Daoy (cell line): ENCODE results near the gene TNNT2. TPM values are rescaled to one million over a fixed set of nuclear protein-coding genes. Genes with fewer than 3 reads are reported as not detected.

ENCODE experiments used
- DNase-seq: peaks from one replicate; pipeline ENCODE4 v3.0.0-alpha.2; 2015; ENCODE audit warnings: low read depth
- total RNA-seq: library from RNA; depleted of rRNA; stranded (reverse); fragments of >200 nt; shearing (Covaris generic); gene quantifications from 2 replicates; pipeline ENCODE4 v1.2.3, GENCODE V29; 2014

Gene TNNT2
- total RNA-seq, 1 experiment from 2014 or later: not detected

GRCh38 chr1:201403359-201403758 is 25.9 kb upstream of the TNNT2 start:
- no peak for DNase-seq

- no peak for DNase-seq
Measured at GRCh38 chr1:201401700-201402099, 24.2 kb upstream of the TNNT2 start.

DNA sequence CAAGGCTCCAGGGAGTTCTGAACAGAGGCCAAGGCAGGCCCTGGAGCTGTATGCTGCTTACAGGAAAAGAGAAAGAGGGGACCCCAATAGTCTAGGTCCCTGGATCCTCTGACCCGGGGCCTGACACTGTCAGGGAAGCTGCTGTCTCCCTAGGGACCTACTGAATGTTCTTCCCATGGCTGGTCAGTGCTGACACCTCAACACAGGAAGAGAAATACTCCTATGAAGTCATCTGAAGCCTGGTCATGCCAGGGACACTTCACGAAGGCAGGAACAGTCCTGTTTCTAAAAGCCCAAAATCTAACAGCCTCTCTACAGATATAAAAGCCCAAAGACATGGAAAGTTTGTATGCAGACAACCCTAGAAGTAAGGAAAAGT is 23.4 kb upstream of the TNNT2 start:
- DNase-seq: no peak

- DNase-seq: no peak
Measured at GRCh38 chr1:201400212-201400851, 22.9 kb upstream of the TNNT2 start.

DNA sequence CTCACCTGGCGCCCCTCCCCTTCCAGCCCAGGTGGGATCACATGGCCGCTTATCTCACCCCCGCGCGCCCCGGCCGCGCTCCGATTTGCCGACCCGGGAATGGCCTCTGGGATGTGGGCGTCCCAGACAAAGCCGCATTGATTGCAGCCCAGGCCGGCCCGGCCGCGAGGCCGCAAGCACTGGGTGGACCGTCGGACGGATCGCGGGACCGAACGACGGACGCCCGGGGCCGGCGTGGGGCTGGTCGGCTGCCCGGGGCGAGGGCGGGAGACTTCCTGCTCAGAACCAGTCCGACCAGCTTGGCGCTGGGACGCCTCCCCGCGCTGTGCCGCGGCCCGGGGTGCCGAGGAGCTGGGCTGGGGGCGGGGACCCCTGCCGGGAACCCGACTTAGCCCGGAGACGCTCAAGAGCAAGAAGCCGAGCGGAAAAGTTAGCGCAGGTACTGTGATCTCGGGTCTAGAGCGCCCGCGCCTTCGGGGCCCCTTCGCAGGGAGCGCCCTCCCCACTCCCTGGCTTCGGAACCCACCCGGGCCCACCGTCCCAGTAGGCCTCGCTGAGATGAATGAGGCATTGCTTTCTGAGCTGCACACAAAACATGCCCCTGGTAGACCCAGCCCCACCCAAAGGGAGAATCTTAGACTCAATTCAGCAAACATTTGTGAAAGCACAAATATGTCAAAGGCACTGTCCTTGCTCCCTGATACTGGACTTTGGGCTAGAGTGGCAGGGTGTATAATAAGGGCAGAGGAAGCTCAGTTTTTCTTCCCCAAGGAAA is 22.1 kb upstream of the TNNT2 start:
- DNase-seq: no peak

DNA sequence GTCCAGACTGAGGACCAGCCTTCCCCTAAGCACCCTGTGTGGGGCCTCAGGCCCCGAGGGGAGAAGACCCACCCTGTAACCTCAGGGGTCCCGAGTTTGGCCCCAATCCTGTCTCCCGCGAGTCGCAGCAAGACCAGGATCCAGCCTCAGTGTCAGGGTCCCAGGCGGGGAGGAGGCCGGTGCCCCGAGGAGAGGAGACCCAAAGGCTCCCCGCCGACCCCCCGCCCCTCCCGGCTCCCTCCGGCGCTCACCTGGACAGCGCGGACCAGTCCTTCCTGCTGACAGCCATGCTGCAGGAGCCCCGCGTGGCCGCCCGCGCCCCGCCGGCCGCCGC is 21.5 kb upstream of the TNNT2 start, which contains the start of gene LAD1:
Gene LAD1, minus strand, starts transcription at position 307 of the 334 bp plus-strand sequence. Its CDS starts 18 bp downstream, at position 289.
- DNase-seq: no peak

DNA sequence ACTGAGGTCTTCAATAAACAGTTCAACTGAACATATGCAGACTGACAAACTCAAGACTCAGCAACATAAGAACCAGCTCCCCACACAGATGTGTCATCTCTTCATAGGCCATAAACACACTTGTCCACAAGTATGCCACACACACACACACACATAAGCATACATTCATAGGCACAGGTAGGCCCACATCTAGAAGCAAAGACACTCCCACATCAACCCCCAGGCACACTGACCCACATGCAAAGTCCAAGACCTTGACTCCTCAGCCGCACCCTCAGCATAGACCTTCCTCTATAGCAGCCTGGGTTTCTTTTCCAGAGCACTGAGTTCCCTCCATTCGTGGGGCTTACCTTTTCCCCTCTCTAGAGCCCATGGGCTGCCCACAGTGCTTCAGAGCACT is 20.2 kb upstream of the TNNT2 start:
- DNase-seq: no peak

- peak; percentile 67 for DNase-seq
Measured at GRCh38 chr1:201396861-201397464, 19.5 kb upstream of the TNNT2 start.

DNA sequence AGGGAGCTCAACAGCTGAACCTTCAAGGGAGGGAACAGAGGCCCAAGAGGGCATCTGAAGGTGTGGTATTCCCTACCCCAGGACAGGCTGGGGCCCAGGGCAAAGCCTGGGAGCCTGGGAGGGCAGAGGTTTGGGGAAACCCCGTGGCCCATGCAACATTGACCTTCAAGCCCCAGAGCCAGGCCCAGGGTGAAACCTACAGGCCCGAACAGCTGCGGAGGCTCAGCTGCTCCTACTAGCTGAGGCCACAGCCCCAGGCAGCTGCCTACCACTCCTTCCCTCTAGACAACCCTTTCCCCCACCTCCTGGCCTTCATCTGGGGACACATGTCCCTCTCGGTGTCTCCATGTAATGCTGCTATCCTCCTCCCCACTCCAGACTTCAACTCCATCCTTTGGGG is 18.5 kb upstream of the TNNT2 start:
- no peak for DNase-seq

GRCh38 chr1:201394591-201394990 is 17.1 kb upstream of the TNNT2 start:
- DNase-seq: no peak

- no peak for DNase-seq
Measured at GRCh38 chr1:201393076-201393475, 15.6 kb upstream of the TNNT2 start.

GRCh38 chr1:201391651-201392511 is 14.4 kb upstream of the TNNT2 start:
- no peak for DNase-seq

GRCh38 chr1:201391225-201391624 is 13.7 kb upstream of the TNNT2 start:
- DNase-seq: no peak

DNA sequence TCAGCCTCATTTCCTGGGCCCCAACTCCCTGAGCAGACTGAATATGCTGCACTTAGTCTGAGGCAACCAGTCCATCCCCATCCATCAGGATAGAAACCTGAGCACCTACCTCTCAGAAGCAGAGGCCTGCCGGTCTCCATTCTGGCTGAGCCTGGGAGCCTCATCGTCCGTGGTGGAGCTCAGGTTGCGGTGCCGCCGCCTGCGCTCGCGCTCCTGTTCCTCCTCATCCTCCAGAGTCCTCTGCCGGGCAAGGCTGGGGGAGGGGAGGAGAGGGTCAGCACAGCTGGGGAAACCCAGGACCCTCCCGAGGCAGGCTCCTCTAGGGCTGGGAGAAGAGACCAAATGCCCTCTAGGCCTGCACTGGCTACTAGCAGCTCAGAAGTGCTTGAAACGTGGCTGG is 11.6 kb upstream of the TNNT2 start:
- no peak for DNase-seq

- no peak for DNase-seq
Measured at GRCh38 chr1:201386208-201386607, 8.7 kb upstream of the TNNT2 start.

DNA sequence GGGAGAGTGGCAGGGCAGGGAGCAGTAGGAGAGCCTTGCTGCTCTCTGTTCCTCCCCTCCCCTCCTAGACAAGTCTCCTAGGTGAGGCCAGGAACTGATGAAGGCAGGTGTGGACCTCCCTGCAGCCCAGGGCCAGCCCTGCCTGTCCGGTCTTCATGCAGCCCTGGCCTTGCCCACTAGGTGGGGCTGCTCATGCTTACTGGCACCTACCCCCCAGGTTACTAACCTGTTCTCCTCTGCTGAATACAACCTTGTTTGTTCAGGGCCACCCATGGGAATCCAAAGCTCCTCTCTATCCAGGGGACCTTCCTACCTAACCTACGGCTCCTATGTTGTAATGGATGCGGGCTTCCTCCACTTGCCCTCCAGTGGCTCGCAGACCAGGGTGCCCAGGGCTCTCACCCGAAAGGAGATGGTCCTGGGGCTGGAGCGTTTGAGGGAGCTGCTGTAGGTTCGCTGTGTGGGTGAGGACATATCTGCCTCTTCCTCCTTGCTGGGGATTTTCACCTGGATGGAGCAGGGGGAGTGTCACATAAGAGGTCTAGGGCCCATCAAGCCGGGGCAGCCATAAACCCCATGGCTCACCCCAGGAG is 7.9 kb upstream of the TNNT2 start:
- DNase-seq: peak; percentile 70

DNA sequence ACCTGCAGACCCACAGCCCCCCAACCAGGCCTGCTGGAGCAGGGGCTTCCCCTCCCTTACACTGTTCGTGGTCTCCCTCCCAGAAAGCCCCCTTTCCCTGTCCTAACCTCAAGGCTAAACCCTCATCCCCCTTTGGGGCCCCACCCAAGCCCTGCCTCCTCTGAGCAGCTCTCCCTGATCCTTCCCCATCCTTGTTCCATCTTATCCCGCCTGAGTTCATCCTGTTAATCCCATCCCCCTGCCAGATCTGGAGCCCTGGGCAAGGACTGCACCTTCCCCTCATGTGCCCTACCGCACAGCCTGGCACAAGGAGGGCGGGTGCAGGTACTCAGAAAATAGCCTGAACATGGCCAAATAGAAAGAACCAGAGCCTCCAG is 6.9 kb upstream of the TNNT2 start:
- DNase-seq: no peak

GRCh38 chr1:201383647-201384405 is 6.3 kb upstream of the TNNT2 start:
- DNase-seq: peak; percentile 89

DNA sequence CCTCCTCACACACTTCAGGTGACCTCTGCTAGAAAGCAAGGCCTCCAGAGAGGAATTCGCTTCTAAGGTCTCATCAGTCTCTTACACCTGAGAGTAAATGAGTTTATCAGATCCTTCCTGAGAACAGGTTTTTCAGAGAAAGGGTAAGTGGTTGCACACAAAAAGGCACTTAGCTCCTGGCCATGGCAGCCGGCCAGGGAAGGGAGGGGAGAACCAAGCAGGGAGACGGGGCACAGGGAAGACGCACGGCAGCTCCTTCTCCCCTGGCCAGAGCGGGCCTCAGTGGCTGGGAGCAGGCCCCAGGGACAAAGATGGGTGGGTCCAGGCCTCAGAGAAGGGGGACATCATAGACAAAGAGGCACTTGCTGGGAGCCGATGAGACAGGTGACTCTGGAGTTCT is 3.6 kb upstream of the TNNT2 start:
- DNase-seq: no peak

DNA sequence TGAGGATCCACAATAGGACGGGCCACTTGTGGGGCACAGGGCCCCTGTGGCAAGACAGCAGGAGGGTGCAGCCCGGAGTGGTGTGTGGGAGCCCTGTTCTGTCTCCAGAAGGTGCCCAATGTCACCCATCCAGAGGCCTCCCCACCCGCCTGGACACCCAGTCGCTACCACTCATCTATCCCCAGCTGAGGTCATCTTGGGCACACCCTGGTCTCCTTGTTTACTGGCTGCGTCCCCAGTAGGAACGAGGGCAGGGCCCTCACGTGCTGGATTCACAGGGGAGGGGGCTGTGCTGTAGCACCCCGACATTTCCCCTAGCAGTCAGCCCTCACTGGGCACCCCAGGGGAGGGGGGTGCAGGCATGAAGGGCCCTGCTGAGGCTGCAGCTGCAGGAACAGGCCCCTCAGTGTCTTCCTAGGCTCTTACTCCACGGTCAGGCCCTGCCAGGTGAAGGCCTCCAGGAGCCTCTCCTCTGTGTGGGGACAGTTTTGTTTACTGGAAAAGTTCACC is 2.3 kb upstream of the TNNT2 start:
- DNase-seq: no peak

GRCh38 chr1:201378804-201379203 is 1.3 kb upstream of the TNNT2 start:
- no peak for DNase-seq
